Fibroblast of skin of left biceps (primary cell): Measurements from ENCODE around the gene C5orf63.
"Not testable (repeated sequence)": the region's sequence is repeated elsewhere in the genome, so short reads cannot be mapped to it uniquely, and the experiment has no call there.

Experiments
- DNase-seq, 2 experiments: peaks; one replicate each; pipeline ENCODE4 v3.0.0-alpha.2; 2013; ENCODE audit warnings: low read depth in 2 of 2

The C5orf63 gene

GRCh38 chr5:127072861-127073846 is at the start of gene C5orf63:
Gene C5orf63, minus strand, starts transcription at chr5:127073502. Its CDS starts 14,507 bp downstream, at chr5:127058995.
- no peak for DNase-seq

- DNase-seq: no peak
Observed at GRCh38 chr5:127112347-127112864, 39.1 kb upstream of the C5orf63 start.

- no peak for DNase-seq
Observed at GRCh38 chr5:127111112-127111511, 37.8 kb upstream of the C5orf63 start.

- not testable (repeated sequence) for DNase-seq
Observed at GRCh38 chr5:127108624-127109260, 35.4 kb upstream of the C5orf63 start.

GRCh38 chr5:127101935-127102334 is 28.6 kb upstream of the C5orf63 start:
- DNase-seq: no peak

- DNase-seq: no peak
Observed at GRCh38 chr5:127101533-127101932, 28.2 kb upstream of the C5orf63 start.

- no peak for DNase-seq
Observed at GRCh38 chr5:127098241-127098640, 24.9 kb upstream of the C5orf63 start.

- no peak for DNase-seq
Observed at GRCh38 chr5:127097278-127097677, 24.0 kb upstream of the C5orf63 start.

- no peak for DNase-seq
Observed at GRCh38 chr5:127096328-127096993, 23.2 kb upstream of the C5orf63 start.

- DNase-seq: no peak
Observed at GRCh38 chr5:127094161-127094814, 21.0 kb upstream of the C5orf63 start.

- peak in 1 of 2 experiments; percentile 20 for DNase-seq
Observed at GRCh38 chr5:127092690-127093089, 19.4 kb upstream of the C5orf63 start.

GRCh38 chr5:127089191-127089590 is 15.9 kb upstream of the C5orf63 start:
- DNase-seq: no peak

- DNase-seq: peak; percentile 96
Observed at GRCh38 chr5:127088251-127088650, 14.9 kb upstream of the C5orf63 start.

- no peak for DNase-seq
Observed at GRCh38 chr5:127086589-127086988, 13.3 kb upstream of the C5orf63 start.

- no peak for DNase-seq
Observed at GRCh38 chr5:127085796-127086195, 12.5 kb upstream of the C5orf63 start.

- DNase-seq: no peak
Observed at GRCh38 chr5:127085371-127085770, 12.1 kb upstream of the C5orf63 start.

- no peak for DNase-seq
Observed at GRCh38 chr5:127084656-127085055, 11.4 kb upstream of the C5orf63 start.

- no peak for DNase-seq
Observed at GRCh38 chr5:127083711-127084110, 10.4 kb upstream of the C5orf63 start.

GRCh38 chr5:127079994-127080491 is 6.7 kb upstream of the C5orf63 start:
- DNase-seq: no peak

- no peak for DNase-seq
Observed at GRCh38 chr5:127077366-127077765, 4.1 kb upstream of the C5orf63 start.
